H9 (cell line): ENCODE measurements around the gene DLG2. TPM values are rescaled to one million over a fixed set of nuclear protein-coding genes. Genes with fewer than 3 reads are reported as not detected.

Source experiments
- DNase-seq: peaks from one replicate; pipeline ENCODE4 v3.0.0-alpha.2; 2017
- H2AFZ ChIP-seq: one replicate; pipeline ENCODE4 v1.6.1; 2013; ENCODE audit warnings: mild to moderate bottlenecking, low read length, control low read depth, moderate library complexity
- H2AK5ac ChIP-seq: 2 replicates; pipeline ENCODE4 v1.6.1; 2013; ENCODE audit warnings: low read length, control low read depth, mixed read lengths; ENCODE audit not compliant: insufficient read length
- H2BK120ac ChIP-seq: one replicate; pipeline ENCODE4 v1.6.1; 2013; ENCODE audit warnings: low read depth, mild to moderate bottlenecking, low read length, control low read depth, inconsistent platforms; ENCODE audit not compliant: poor library complexity, severe bottlenecking
- H2BK12ac ChIP-seq: 2 replicates; pipeline ENCODE4 v1.6.1; 2013; ENCODE audit warnings: low read length, control low read depth, mixed read lengths, low read depth; ENCODE audit not compliant: insufficient read length
- H2BK15ac ChIP-seq: 2 replicates; pipeline ENCODE4 v1.6.1; 2013; ENCODE audit warnings: low read depth, low read length, control low read depth
- H2BK20ac ChIP-seq: one replicate; pipeline ENCODE4 v1.6.1; 2013; ENCODE audit warnings: low read depth, mild to moderate bottlenecking, low read length, control low read depth, inconsistent platforms; ENCODE audit not compliant: poor library complexity, severe bottlenecking
- H2BK5ac ChIP-seq: 2 replicates; pipeline ENCODE4 v1.6.1; 2013; ENCODE audit warnings: low read length, control low read depth, mixed read lengths; ENCODE audit not compliant: insufficient read length
- H3K14ac ChIP-seq: 2 replicates; pipeline ENCODE4 v1.6.1; 2013; ENCODE audit warnings: low read length, control low read depth; ENCODE audit not compliant: insufficient read depth
- H3K18ac ChIP-seq: 2 replicates; pipeline ENCODE4 v1.6.1; 2013; ENCODE audit warnings: low read depth, mild to moderate bottlenecking, mixed read lengths, low read length, control low read depth; ENCODE audit not compliant: insufficient read length
- H3K23ac ChIP-seq: 2 replicates; pipeline ENCODE4 v1.6.1; 2013; ENCODE audit warnings: low read length, control low read depth, mixed read lengths, low read depth; ENCODE audit not compliant: insufficient read length
- H3K23me2 ChIP-seq: 2 replicates; pipeline ENCODE4 v1.6.1; 2013; ENCODE audit warnings: low read depth, mild to moderate bottlenecking, mixed read lengths, low read length, control low read depth; ENCODE audit not compliant: insufficient read length, poor library complexity, severe bottlenecking
- H3K27ac ChIP-seq: 2 replicates; pipeline ENCODE4 v1.5.1; 2013; ENCODE audit warnings: low read length, control low read depth, mixed read lengths, low read depth; ENCODE audit not compliant: insufficient read length
- H3K27me3 ChIP-seq: 2 replicates; pipeline ENCODE4 v1.6.1; 2013; ENCODE audit warnings: low read length, control low read depth, inconsistent platforms; ENCODE audit not compliant: insufficient read depth
- H3K4ac ChIP-seq: 2 replicates; pipeline ENCODE4 v1.6.1; 2013; ENCODE audit warnings: low read depth, mild to moderate bottlenecking, control low read depth, inconsistent platforms, low read length, moderate library complexity
- H3K4me1 ChIP-seq: 2 replicates; pipeline ENCODE4 v1.6.1; 2013; ENCODE audit warnings: low read length, control low read depth, inconsistent platforms; ENCODE audit not compliant: insufficient read depth
- H3K4me2 ChIP-seq: 2 replicates; pipeline ENCODE4 v1.6.1; 2013; ENCODE audit warnings: low read length, control low read depth, mixed read lengths; ENCODE audit not compliant: insufficient read length, insufficient read depth
- H3K56ac ChIP-seq: 2 replicates; pipeline ENCODE4 v1.6.1; 2013; ENCODE audit warnings: low read depth, mild to moderate bottlenecking, mixed read lengths, low read length, control low read depth; ENCODE audit not compliant: insufficient read length
- H3K79me1 ChIP-seq: 2 replicates; pipeline ENCODE4 v1.6.1; 2013; ENCODE audit warnings: low read depth, mild to moderate bottlenecking, moderate library complexity, low read length, control low read depth, inconsistent platforms; ENCODE audit not compliant: insufficient read depth, poor library complexity, severe bottlenecking
- H3K79me2 ChIP-seq: 2 replicates; pipeline ENCODE4 v1.6.1; 2013; ENCODE audit warnings: low read length, control low read depth, inconsistent platforms; ENCODE audit not compliant: insufficient read depth
- H3K9ac ChIP-seq: 2 replicates; pipeline ENCODE4 v1.6.1; 2013; ENCODE audit warnings: low read length, control low read depth, mixed read lengths; ENCODE audit not compliant: insufficient read length; ENCODE audit errors: extremely low read depth
- H3K9me3 ChIP-seq: one replicate; pipeline ENCODE4 v1.6.1; 2013; ENCODE audit warnings: low read depth, low read length, inconsistent platforms; ENCODE audit not compliant: control insufficient read depth
- H3T11ph ChIP-seq: one replicate; pipeline ENCODE4 v1.6.1; 2013; ENCODE audit warnings: mild to moderate bottlenecking, low read length, control low read depth, inconsistent platforms
- H4K20me1 ChIP-seq: one replicate; pipeline ENCODE4 v1.6.1; 2013; ENCODE audit not compliant: control insufficient read depth, insufficient read length, insufficient read depth
- H4K5ac ChIP-seq: 2 replicates; pipeline ENCODE4 v1.6.1; 2013; ENCODE audit warnings: low read depth, mild to moderate bottlenecking, mixed read lengths, low read length, control low read depth; ENCODE audit not compliant: insufficient read length
- H4K8ac ChIP-seq: replicated peaks from 2 replicates; pipeline ENCODE4 v1.6.1; 2013; ENCODE audit warnings: low read length, control low read depth, mixed read lengths, low read depth; ENCODE audit not compliant: insufficient read length
- H4K91ac ChIP-seq: 2 replicates; pipeline ENCODE4 v1.6.1; 2013; ENCODE audit warnings: low read depth, mild to moderate bottlenecking, moderate library complexity, mixed read lengths, low read length, control low read depth; ENCODE audit not compliant: insufficient read length
- H3K27ac Mint-ChIP-seq, 3 experiments: 2 replicates in 2 of 3; 3 replicates in 1 of 3; pipeline ENCODE4 v1.8.0; 2020 to 2021; ENCODE audit warnings: mixed read lengths in 3 of 3, mild to moderate bottlenecking in 1 of 3, moderate library complexity in 1 of 3
- H3K27me3 Mint-ChIP-seq: 2 replicates; pipeline ENCODE4 v1.8.0; 2021; ENCODE audit warnings: low read depth, mild to moderate bottlenecking, moderate library complexity, mixed read lengths
- H3K36me3 Mint-ChIP-seq, 3 experiments: 2 replicates in 2 of 3; 3 replicates in 1 of 3; pipeline ENCODE4 v1.8.0; 2020 to 2021; ENCODE audit warnings: low read depth in 3 of 3, mixed read lengths in 3 of 3; ENCODE audit not compliant: insufficient read depth in 1 of 3
- H3K4me1 Mint-ChIP-seq, 2 experiments: 2 replicates each; pipeline ENCODE4 v1.8.0; 2020; ENCODE audit warnings: mixed read lengths in 2 of 2
- H3K4me3 Mint-ChIP-seq, 2 experiments: 2 replicates in 1 of 2; 3 replicates in 1 of 2; pipeline ENCODE4 v1.8.0; 2020 to 2021; ENCODE audit warnings: mild to moderate bottlenecking in 2 of 2, mixed read lengths in 2 of 2, moderate library complexity in 1 of 2
- H3K9me3 Mint-ChIP-seq, 2 experiments: 2 replicates in 1 of 2; 3 replicates in 1 of 2; pipeline ENCODE4 v1.8.0; 2020; ENCODE audit warnings: mild to moderate bottlenecking in 2 of 2, mixed read lengths in 2 of 2, moderate library complexity in 1 of 2
- WGBS: extraction: QIAGEN DNeasy Blood & Tissue Kit; methylation state at CpG from one replicate; pipeline ENCODE4 v1.1.7; 2013; ENCODE audit warnings: missing lambda C conversion rate, low lambda C conversion rate, mixed read lengths; ENCODE audit not compliant: insufficient read length; ENCODE audit errors: extremely low coverage; 5-methylcytosine and 5-hydroxymethylcytosine counted together
- total RNA-seq: library from RNA; stranded (reverse); gene quantifications from 2 replicates; pipeline ENCODE4 v1.2.1, GENCODE V29; 2021
- TF ChIP-seq, protein P1 (sequence below): fragments of 200-600 bp; sonication (generic); conservative IDR thresholded peaks from 3 replicates; pipeline ENCODE4 v1.8.0; 2021; ENCODE audit warnings: antibody characterized with exemption, mild to moderate bottlenecking

The DLG2 gene
- total RNA-seq, 1 experiment from 2014 or later = 8.0 TPM

DNA sequence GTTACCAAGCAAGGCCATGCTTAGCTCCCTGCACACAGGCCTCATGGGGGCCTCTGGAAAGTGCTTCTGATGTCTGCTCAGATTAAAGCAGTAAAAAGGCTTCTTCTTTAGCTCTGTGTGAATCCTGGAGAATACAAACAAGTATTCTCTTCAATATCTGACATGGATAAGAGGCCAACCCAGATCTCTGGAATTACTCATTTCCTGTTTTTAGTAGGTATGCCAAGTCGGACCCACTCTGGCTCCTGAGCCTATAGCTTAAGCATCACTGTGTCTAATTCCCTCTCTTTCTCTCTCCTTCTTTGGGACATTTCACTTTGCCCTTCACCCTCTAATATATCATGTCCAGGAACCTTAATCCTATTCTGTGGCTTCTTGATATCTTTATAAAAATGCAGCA, 1811.4 kb downstream of the DLG2 start:
- H3K27ac ChIP-seq = no peak overlapping the region
- no peak overlapping the region for H3K56ac ChIP-seq
- no peaks in the 10 kb centered on the region for H3K79me2 ChIP-seq
- no peak overlapping the region for H4K5ac ChIP-seq
- H4K8ac ChIP-seq = no peak overlapping the region
- H3K4me3 Mint-ChIP-seq = no peak overlapping the region
- TF ChIP-seq, protein P1, sequence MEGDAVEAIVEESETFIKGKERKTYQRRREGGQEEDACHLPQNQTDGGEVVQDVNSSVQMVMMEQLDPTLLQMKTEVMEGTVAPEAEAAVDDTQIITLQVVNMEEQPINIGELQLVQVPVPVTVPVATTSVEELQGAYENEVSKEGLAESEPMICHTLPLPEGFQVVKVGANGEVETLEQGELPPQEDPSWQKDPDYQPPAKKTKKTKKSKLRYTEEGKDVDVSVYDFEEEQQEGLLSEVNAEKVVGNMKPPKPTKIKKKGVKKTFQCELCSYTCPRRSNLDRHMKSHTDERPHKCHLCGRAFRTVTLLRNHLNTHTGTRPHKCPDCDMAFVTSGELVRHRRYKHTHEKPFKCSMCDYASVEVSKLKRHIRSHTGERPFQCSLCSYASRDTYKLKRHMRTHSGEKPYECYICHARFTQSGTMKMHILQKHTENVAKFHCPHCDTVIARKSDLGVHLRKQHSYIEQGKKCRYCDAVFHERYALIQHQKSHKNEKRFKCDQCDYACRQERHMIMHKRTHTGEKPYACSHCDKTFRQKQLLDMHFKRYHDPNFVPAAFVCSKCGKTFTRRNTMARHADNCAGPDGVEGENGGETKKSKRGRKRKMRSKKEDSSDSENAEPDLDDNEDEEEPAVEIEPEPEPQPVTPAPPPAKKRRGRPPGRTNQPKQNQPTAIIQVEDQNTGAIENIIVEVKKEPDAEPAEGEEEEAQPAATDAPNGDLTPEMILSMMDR = no peak
- no peak overlapping the region for H3K18ac ChIP-seq
- H3K4me1 Mint-ChIP-seq = no peaks in the 10 kb centered on the region
- H3K23me2 ChIP-seq = no peaks in the 10 kb centered on the region
- no peaks in the 10 kb centered on the region for H3K36me3 Mint-ChIP-seq
- H3K9me3 Mint-ChIP-seq = no peaks in the 10 kb centered on the region
- no peak for DNase-seq
- H3K79me1 ChIP-seq = no peaks in the 10 kb centered on the region
- H2AK5ac ChIP-seq = no peak overlapping the region
- H3K14ac ChIP-seq = no peak overlapping the region
- H2BK15ac ChIP-seq = no peak overlapping the region
- H3K4ac ChIP-seq = no peak overlapping the region
- no peak overlapping the region for H4K91ac ChIP-seq
- H2BK120ac ChIP-seq = no peak overlapping the region
- H2AFZ ChIP-seq = no peak overlapping the region
- no peak overlapping the region for H2BK12ac ChIP-seq
- H3K23ac ChIP-seq = no peak overlapping the region
- no peaks in the 10 kb centered on the region for H4K20me1 ChIP-seq
- no peak overlapping the region for H3K9ac ChIP-seq
- no peaks in the 10 kb centered on the region for H3K4me1 ChIP-seq
- no peak overlapping the region for H2BK20ac ChIP-seq
- H2BK5ac ChIP-seq = no peak overlapping the region
- no peak overlapping the region for H3T11ph ChIP-seq
- H3K27me3 ChIP-seq = no peaks in the 10 kb centered on the region
- no peaks in the 10 kb centered on the region for H3K27me3 Mint-ChIP-seq
- WGBS = no CpG with 5 or more reads among the region's 1 CpG
- no peak overlapping the region for H3K4me2 ChIP-seq
- no peaks in the 10 kb centered on the region for H3K9me3 ChIP-seq
- peak overlapping the region in 1 of 3 experiments; percentile 48; a peak in 1 of 7 replicates for H3K27ac Mint-ChIP-seq
